SU-DHL-6 (cell line): ENCODE results near the gene IGF2BP2.

Source experiments
- EZH2phosphoT487 ChIP-seq: fragments of 200-600 bp; sonication (generic), shearing (Covaris generic); conservative IDR thresholded peaks from 2 replicates; pipeline ENCODE4 v1.6.1; 2018; ENCODE audit warnings: mild to moderate bottlenecking, antibody characterized with exemption, low read length, moderate library complexity, mixed read lengths
- TF ChIP-seq, protein P1 (sequence below): fragments of 200-600 bp; sonication (generic); IDR thresholded peaks from one replicate; pipeline ENCODE4 v1.5.1; 2017; ENCODE audit warnings: antibody characterized with exemption, mild to moderate bottlenecking, low read length, moderate library complexity; ENCODE audit not compliant: insufficient read depth, poor library complexity, severe bottlenecking

DNA sequence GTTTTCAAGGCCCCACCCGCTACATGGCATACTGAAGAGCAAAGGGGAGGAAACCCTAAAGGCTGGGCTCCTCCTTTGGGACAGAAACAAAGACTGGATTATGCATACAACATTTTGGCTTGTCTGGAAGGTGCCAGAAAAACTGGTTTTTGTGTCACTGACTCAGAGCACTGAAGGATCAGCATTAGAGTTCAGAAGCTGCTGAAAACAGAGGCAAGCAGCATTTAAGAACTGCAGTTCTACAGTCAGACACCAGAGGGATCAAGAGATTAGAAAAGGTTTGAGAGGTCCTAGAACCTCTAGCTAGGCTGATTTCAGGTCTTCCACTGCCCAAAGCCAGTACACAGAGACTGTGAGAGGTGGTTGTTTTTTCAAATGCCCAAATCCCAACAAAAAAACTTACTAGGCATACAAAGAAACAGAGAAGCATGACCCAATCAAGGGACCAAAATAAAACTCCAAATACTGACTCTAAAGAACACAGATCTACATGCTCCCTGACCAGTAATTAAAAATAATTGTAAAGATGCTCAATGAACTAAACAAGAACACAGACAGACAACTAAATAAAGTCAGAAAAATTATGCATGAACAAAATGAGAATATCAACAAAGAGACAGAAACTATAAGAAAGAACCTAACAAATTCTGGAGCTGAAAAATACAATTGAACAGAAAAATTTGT is 147.6 kb downstream of the IGF2BP2 start:
- TF ChIP-seq, protein P1, sequence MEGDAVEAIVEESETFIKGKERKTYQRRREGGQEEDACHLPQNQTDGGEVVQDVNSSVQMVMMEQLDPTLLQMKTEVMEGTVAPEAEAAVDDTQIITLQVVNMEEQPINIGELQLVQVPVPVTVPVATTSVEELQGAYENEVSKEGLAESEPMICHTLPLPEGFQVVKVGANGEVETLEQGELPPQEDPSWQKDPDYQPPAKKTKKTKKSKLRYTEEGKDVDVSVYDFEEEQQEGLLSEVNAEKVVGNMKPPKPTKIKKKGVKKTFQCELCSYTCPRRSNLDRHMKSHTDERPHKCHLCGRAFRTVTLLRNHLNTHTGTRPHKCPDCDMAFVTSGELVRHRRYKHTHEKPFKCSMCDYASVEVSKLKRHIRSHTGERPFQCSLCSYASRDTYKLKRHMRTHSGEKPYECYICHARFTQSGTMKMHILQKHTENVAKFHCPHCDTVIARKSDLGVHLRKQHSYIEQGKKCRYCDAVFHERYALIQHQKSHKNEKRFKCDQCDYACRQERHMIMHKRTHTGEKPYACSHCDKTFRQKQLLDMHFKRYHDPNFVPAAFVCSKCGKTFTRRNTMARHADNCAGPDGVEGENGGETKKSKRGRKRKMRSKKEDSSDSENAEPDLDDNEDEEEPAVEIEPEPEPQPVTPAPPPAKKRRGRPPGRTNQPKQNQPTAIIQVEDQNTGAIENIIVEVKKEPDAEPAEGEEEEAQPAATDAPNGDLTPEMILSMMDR = peak; percentile 26
- TF ChIP-seq EZH2phosphoT487 = no peak
